T-cell (primary cell): ENCODE results near the gene SMAD4. TPM values are rescaled to one million over a fixed set of nuclear protein-coding genes. Genes with fewer than 3 reads are reported as not detected.

Source experiments
- ATAC-seq, 4 experiments: fragments of 200-7000 bp in 3 of 4; fragments of 150-1000 bp in 1 of 4; cut with Tn5 transposase; replicated peaks in 1 of 4; 1 replicate in 3 of 4; 2 replicates in 1 of 4; pipeline ENCODE4 v1.10.0; 2021; ENCODE audit warnings: moderate library complexity in 3 of 4, mild to moderate bottlenecking in 2 of 4, moderate number of reproducible peaks in 1 of 4
- CTCF ChIA-PET, 2 donors: fragments of 300-600 bp; sonication (Branson Sonifier 250); formaldehyde crosslinking; loops; one replicate each; lab custom pipeline; 2022; ENCODE audit warnings: antibody characterized with exemption in 2 of 2; lab: Charles Lee
- POLR2A ChIA-PET, 2 donors: fragments of 300-600 bp; sonication (Branson Sonifier 250); formaldehyde crosslinking; loops; one replicate each; lab custom pipeline; 2022; ENCODE audit warnings: antibody characterized with exemption in 2 of 2; lab: Charles Lee
- DNase-seq, 35 experiments: peaks; one replicate each; pipeline versions ENCODE4 v3.0.0 to v3.0.0-alpha.2; 2013 to 2023
- H3K27ac ChIP-seq: one replicate; pipeline ENCODE4 v1.5.1; 2013; ENCODE audit warnings: low read length
- H3K27me3 ChIP-seq, 2 experiments: replicated peaks in 1 of 2; 1 replicate in 1 of 2; 2 replicates in 1 of 2; pipeline versions ENCODE4 v1.6.1 to v1.7.0; 2013; ENCODE audit warnings: low read length in 1 of 2, mixed read lengths in 1 of 2; ENCODE audit not compliant: control insufficient read depth in 2 of 2, insufficient read depth in 2 of 2; ENCODE audit errors: extremely low read depth in 1 of 2
- H3K36me3 ChIP-seq, 2 donors: 1 replicate in 1 of 2; 2 replicates in 1 of 2; pipeline versions ENCODE4 v1.6.1 to v1.7.0; 2013; ENCODE audit warnings: low read length in 1 of 2; ENCODE audit not compliant: control insufficient read depth in 2 of 2, insufficient read depth in 1 of 2; ENCODE audit errors: extremely low read depth in 1 of 2
- H3K4me1 ChIP-seq, 2 experiments: 1 replicate in 1 of 2; 2 replicates in 1 of 2; pipeline versions ENCODE4 v1.6.1 to v1.7.0; 2013; ENCODE audit warnings: low read length in 2 of 2, mixed read lengths in 1 of 2; ENCODE audit not compliant: insufficient read depth in 2 of 2, control insufficient read depth in 1 of 2; ENCODE audit errors: extremely low read depth in 1 of 2
- H3K4me3 ChIP-seq, 2 donors: 1 replicate in 1 of 2; 2 replicates in 1 of 2; pipeline versions ENCODE4 v1.5.1 to v1.7.0; 2013; ENCODE audit warnings: mild to moderate bottlenecking in 2 of 2, low read length in 1 of 2, moderate library complexity in 1 of 2; ENCODE audit not compliant: control insufficient read depth in 1 of 2; ENCODE audit errors: extremely low read depth in 1 of 2
- H3K9me3 ChIP-seq: 2 replicates; pipeline ENCODE4 v1.7.0; 2013
- H3K27ac Mint-ChIP-seq, 2 donors: one replicate each; pipeline ENCODE4 v1.8.0; 2020 to 2021; ENCODE audit warnings: mild to moderate bottlenecking in 2 of 2, mixed read lengths in 2 of 2
- H3K27me3 Mint-ChIP-seq, 2 donors: one replicate each; pipeline ENCODE4 v1.8.0; 2021 to 2022; ENCODE audit warnings: mixed read lengths in 2 of 2
- H3K36me3 Mint-ChIP-seq: one replicate; pipeline ENCODE4 v1.8.0; 2021; ENCODE audit warnings: mixed read lengths
- H3K4me1 Mint-ChIP-seq, 3 donors: one replicate each; pipeline ENCODE4 v1.8.0; 2020 to 2022; ENCODE audit warnings: mixed read lengths in 3 of 3, mild to moderate bottlenecking in 1 of 3
- H3K4me3 Mint-ChIP-seq, 3 donors: one replicate each; pipeline ENCODE4 v1.8.0; 2020 to 2022; ENCODE audit warnings: mild to moderate bottlenecking in 3 of 3, mixed read lengths in 3 of 3, moderate library complexity in 3 of 3
- H3K9me3 Mint-ChIP-seq, 3 donors: one replicate each; pipeline ENCODE4 v1.8.0; 2020 to 2022; ENCODE audit warnings: mixed read lengths in 3 of 3
- WGBS: methylation state at CpG from one replicate; pipeline ENCODE4 v1.1.5; 2013; ENCODE audit warnings: missing lambda C conversion rate; ENCODE audit not compliant: insufficient coverage; 5-methylcytosine and 5-hydroxymethylcytosine counted together
- total RNA-seq, 35 experiments: library from RNA in 6 of 35; stranded (reverse) in 6 of 35; fragments of 120-200 nt in 1 of 35; gene quantifications; one replicate each; pipeline versions ENCODE4 v1.2.1 to v1.2.4 and lab custom pipeline; 2013 to 2026

The SMAD4 gene
- total RNA-seq, 5 donors from 2014 or later (not counting 1 experiment from before 2014, with no cell fraction given), result 80.9 to 124 (median 117) TPM

DNA sequence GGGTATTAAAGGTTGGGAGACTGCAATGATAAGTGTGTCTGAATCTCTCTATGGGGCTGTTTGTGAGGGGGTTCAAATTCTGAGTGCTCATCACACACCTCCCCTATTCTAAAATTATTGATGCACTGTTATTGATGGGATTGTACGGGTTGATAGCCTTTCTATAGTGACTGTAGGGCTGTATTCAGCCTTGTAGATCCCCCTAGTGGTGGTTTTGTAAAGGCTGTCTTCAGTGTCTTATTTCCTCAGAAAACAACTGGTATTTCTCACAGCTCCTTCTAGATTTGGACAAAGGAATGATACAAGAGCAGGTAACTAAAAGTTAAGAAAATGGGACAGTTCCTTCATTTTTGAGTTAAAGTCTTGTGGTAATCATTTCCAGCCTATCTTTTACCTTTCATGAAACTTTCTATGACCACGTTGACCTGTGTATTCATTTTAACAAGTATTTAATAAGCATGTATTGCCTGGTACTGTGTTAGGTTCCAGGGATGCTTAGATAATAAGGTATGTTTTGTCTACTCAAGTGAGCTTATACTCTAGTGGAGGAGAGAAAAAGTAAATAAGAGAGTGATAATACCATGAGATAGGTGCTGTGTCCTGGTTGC lies 21.2 kb downstream of the SMAD4 start:
- WGBS, result no CpG with 5 or more reads among the region's 2 CpGs
- ATAC-seq (peak; percentile 80 to 88 (median 85)), DNase-seq (peak in 9 of 35 experiments; percentile 8 to 74 (median 17))
- ChIA-PET CTCF (interaction anchor here (0.6 to 2.8 kb wide), 26 partner anchors 9 to 270 kb away, joined by 3 to 22 read pairs (median 4); partner anchors contain the start of genes MRO (in 2 of the 2), ELAC1 (in 1 of the 2), ME2 (in 1 of the 2) and SMAD4 (in 1 of the 2)), POLR2A (interaction anchor here in 1 of 2 donors (0.6 kb wide), 1 partner anchor 16 kb away, joined by 3 read pairs; no protein-coding TSS in a partner anchor)
- H3K9me3 ChIP-seq, result no peaks in the 10 kb centered on the region
- H3K4me3 ChIP-seq, result no peak overlapping the region
- H3K4me1 Mint-ChIP-seq, result peaks cover 34 to 47% (median 40%) of the 10 kb centered on the region in 3 donors
- peaks cover 28% of the 10 kb centered on the region for H3K36me3 Mint-ChIP-seq
- H3K36me3 ChIP-seq, result peaks cover 0 to 33% of the 10 kb centered on the region in 2 donors
- no peaks in the 10 kb centered on the region for H3K27me3 Mint-ChIP-seq
- peak overlapping the region in 1 of 2 donors; percentile 44 for H3K27ac Mint-ChIP-seq
- no peak overlapping the region for H3K4me3 Mint-ChIP-seq
- H3K27me3 ChIP-seq, result no peaks in the 10 kb centered on the region
- no peaks in the 10 kb centered on the region for H3K9me3 Mint-ChIP-seq
- no peak overlapping the region for H3K27ac ChIP-seq
- H3K4me1 ChIP-seq, result peaks cover 0 to 6% of the 10 kb centered on the region in 2 experiments

GRCh38 chr18:51053814-51054213 lies 23.8 kb downstream of the SMAD4 start:
- Histone ChIP-seq H3K4me3 (no peak overlapping the region), H3K36me3 (peaks cover 0 to 37% of the 10 kb centered on the region in 2 donors), H3K27me3 (no peaks in the 10 kb centered on the region), H3K9me3 (no peaks in the 10 kb centered on the region), H3K27ac (peak overlapping the region; percentile 31), H3K4me1 (peaks cover 0 to 6% of the 10 kb centered on the region in 2 experiments)
- peak in 1 of 35 experiments; percentile 28 for DNase-seq
- Mint-ChIP-seq H3K27ac (peak overlapping the region; percentile 72 to 74), H3K9me3 (no peaks in the 10 kb centered on the region), H3K27me3 (no peaks in the 10 kb centered on the region), H3K4me1 (peaks cover 38 to 45% (median 42%) of the 10 kb centered on the region in 3 donors), H3K4me3 (peak overlapping the region in 2 of 3 donors; percentile 15 to 40), H3K36me3 (peaks cover 27% of the 10 kb centered on the region)
- CTCF ChIA-PET, result interaction anchor here (0.5 to 2.2 kb wide), 6 partner anchors 9 to 1142 kb away, joined by 3 to 11 read pairs (median 4); partner anchors contain the start of genes MRO (in 2 of the 2) and SMAD4 (in 1 of the 2)
- POLR2A ChIA-PET, result interaction anchor here in 1 of 2 donors (1.0 kb wide), 1 partner anchor 24 kb away, joined by 7 read pairs; the partner anchor contains the start of gene SMAD4
- peak in 2 of 4 experiments; percentile 45 to 62 for ATAC-seq

- peaks cover 0 to 6% of the 10 kb centered on the region in 2 experiments for H3K4me1 ChIP-seq
- H3K27me3 ChIP-seq, result no peaks in the 10 kb centered on the region
- ATAC-seq (no peak), DNase-seq (no peak)
- no peak overlapping the region for H3K4me3 ChIP-seq
- H3K4me1 Mint-ChIP-seq, result peaks cover 38 to 45% (median 40%) of the 10 kb centered on the region in 3 donors
- no peaks in the 10 kb centered on the region for H3K9me3 Mint-ChIP-seq
- H3K36me3 Mint-ChIP-seq, result peaks cover 29% of the 10 kb centered on the region
- ChIA-PET POLR2A (interaction anchor here (0.5 to 0.6 kb wide), 2 partner anchors 9 to 22 kb away, joined by 4 read pairs; no protein-coding TSS in a partner anchor), CTCF (interaction anchor here (0.6 to 2.2 kb wide), 9 partner anchors 10 to 240 kb away, joined by 3 to 11 read pairs (median 5); partner anchors contain the start of genes MRO (in 2 of the 2) and SMAD4 (in 1 of the 2))
- no peak overlapping the region for H3K4me3 Mint-ChIP-seq
- peaks cover 0 to 41% of the 10 kb centered on the region in 2 donors for H3K36me3 ChIP-seq
- WGBS, result no CpG with 5 or more reads among the region's 3 CpGs
- H3K27ac ChIP-seq, result no peak overlapping the region
- no peaks in the 10 kb centered on the region for H3K9me3 ChIP-seq
- no peak overlapping the region for H3K27ac Mint-ChIP-seq
- H3K27me3 Mint-ChIP-seq, result no peaks in the 10 kb centered on the region
These were observed 24.8 kb downstream of the SMAD4 start for GRCh38 chr18:51054764-51055163.

GRCh38 chr18:51059969-51060368 lies 30.0 kb downstream of the SMAD4 start:
- H3K9me3 Mint-ChIP-seq, result no peaks in the 10 kb centered on the region
- Histone ChIP-seq H3K4me1 (no peaks in the 10 kb centered on the region), H3K36me3 (peaks cover 0 to 57% of the 10 kb centered on the region in 2 donors), H3K4me3 (no peak overlapping the region), H3K27ac (no peak overlapping the region), H3K27me3 (no peaks in the 10 kb centered on the region), H3K9me3 (no peaks in the 10 kb centered on the region)
- no CpG with 5 or more reads among the region's 3 CpGs for WGBS
- CTCF ChIA-PET, result interaction anchor here (0.6 to 2.1 kb wide), 3 partner anchors 9 to 168 kb away, joined by 3 to 16 read pairs (median 5); no protein-coding TSS in a partner anchor
- ATAC-seq (no peak), DNase-seq (no peak)
- H3K36me3 Mint-ChIP-seq, result peaks cover 45% of the 10 kb centered on the region
- no peak overlapping the region for H3K27ac Mint-ChIP-seq
- no peaks in the 10 kb centered on the region for H3K27me3 Mint-ChIP-seq
- no peak overlapping the region for H3K4me3 Mint-ChIP-seq
- POLR2A ChIA-PET, result no interaction called here
- H3K4me1 Mint-ChIP-seq, result peaks cover 17 to 33% (median 17%) of the 10 kb centered on the region in 3 donors

DNA sequence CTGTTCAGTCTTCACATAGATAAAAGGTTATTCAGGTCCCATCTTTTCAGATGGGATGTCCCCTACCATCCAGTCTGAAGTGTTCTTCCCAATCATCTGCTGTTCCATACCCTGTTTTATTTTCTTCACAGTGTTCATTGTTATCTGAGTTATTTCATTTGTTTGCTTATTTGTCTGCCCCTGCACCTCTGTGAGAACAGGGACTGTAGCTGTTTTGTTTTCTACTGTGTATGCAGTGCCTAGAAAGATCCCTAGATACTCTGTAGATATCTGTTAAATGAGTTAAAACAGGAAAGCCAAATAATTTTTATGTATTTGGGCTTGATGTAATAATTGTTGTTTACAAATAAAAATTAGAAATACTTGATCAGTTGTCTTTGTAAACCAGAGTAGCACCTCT lies 34.2 kb downstream of the SMAD4 start:
- H3K27ac ChIP-seq, result no peak overlapping the region
- Mint-ChIP-seq H3K36me3 (peaks cover 50% of the 10 kb centered on the region), H3K4me3 (no peak overlapping the region), H3K27me3 (no peaks in the 10 kb centered on the region), H3K4me1 (peaks cover 9 to 15% (median 12%) of the 10 kb centered on the region in 3 donors), H3K9me3 (no peaks in the 10 kb centered on the region), H3K27ac (no peak overlapping the region)
- POLR2A ChIA-PET, result no interaction called here
- no peaks in the 10 kb centered on the region for H3K27me3 ChIP-seq
- no peak overlapping the region for H3K4me3 ChIP-seq
- no peak for ATAC-seq
- peaks cover 0 to 63% of the 10 kb centered on the region in 2 donors for H3K36me3 ChIP-seq
- CTCF ChIA-PET, result interaction anchor here in 1 of 2 donors (0.8 kb wide), 1 partner anchor 215 kb away, joined by 3 read pairs; no protein-coding TSS in a partner anchor
- no peak for DNase-seq
- H3K9me3 ChIP-seq, result no peaks in the 10 kb centered on the region
- H3K4me1 ChIP-seq, result no peaks in the 10 kb centered on the region

GRCh38 chr18:51066273-51066672 lies 36.3 kb downstream of the SMAD4 start:
- Mint-ChIP-seq H3K4me3 (no peak overlapping the region), H3K27me3 (no peaks in the 10 kb centered on the region), H3K27ac (no peak overlapping the region), H3K9me3 (no peaks in the 10 kb centered on the region), H3K4me1 (peaks cover 22 to 27% (median 27%) of the 10 kb centered on the region in 3 donors), H3K36me3 (peaks cover 55% of the 10 kb centered on the region)
- ChIA-PET POLR2A (interaction anchor here (0.6 to 0.7 kb wide), 2 partner anchors 10 to 884 kb away, joined by 6 to 7 read pairs; no protein-coding TSS in a partner anchor), CTCF (interaction anchor here in 1 of 2 donors (0.6 to 0.7 kb wide), 2 partner anchors 188 to 1710 kb away, joined by 3 read pairs; no protein-coding TSS in a partner anchor)
- Histone ChIP-seq H3K4me1 (no peaks in the 10 kb centered on the region), H3K27ac (no peak overlapping the region), H3K4me3 (no peak overlapping the region), H3K27me3 (no peaks in the 10 kb centered on the region), H3K9me3 (no peaks in the 10 kb centered on the region), H3K36me3 (peaks cover 0 to 58% of the 10 kb centered on the region in 2 donors)
- WGBS, result no CpG with 5 or more reads among the region's 4 CpGs
- DNase-seq (no peak), ATAC-seq (no peak)
